H1 (cell line): Measurements from ENCODE around the gene CCR8. TPM values are rescaled to one million over a fixed set of nuclear protein-coding genes. Genes with fewer than 3 reads are reported as not detected.

ENCODE experiments used
- CTCF ChIA-PET: fragments of 300-600 bp; sonication (Branson Sonifier 250); formaldehyde crosslinking; loops from one replicate; lab custom pipeline; 2021; ENCODE audit not compliant: partially characterized antibody; lab: Charles Lee
- POLR2A ChIA-PET: fragments of 300-600 bp; sonication (Branson Sonifier 250); formaldehyde crosslinking; loops from one replicate; lab custom pipeline; 2021; ENCODE audit warnings: inconsistent platforms; ENCODE audit not compliant: partially characterized antibody; lab: Charles Lee
- DNase-seq, 2 experiments: peaks; one replicate each; pipeline versions ENCODE4 v3.0.0 to v3.0.0-alpha.2; 2010 to 2022; ENCODE audit warnings: low spot score in 2 of 2, low read depth in 1 of 2, mixed read lengths in 1 of 2
- FAIRE-seq: peaks from 2 replicates; lab custom pipeline; 2011; peaks lifted over from hg19 to GRCh38; lab: Jason Lieb, UNC
- H2AFZ ChIP-seq: 2 replicates; pipeline ENCODE4 v1.8.1; 2012; ENCODE audit warnings: low read length, inconsistent platforms
- H2AK5ac ChIP-seq: 2 replicates; pipeline ENCODE4 v1.6.1; 2013; ENCODE audit warnings: low read depth, low read length
- H2BK120ac ChIP-seq: replicated peaks from 2 replicates; pipeline ENCODE3; 2013; ENCODE audit warnings: low read depth, low read length, inconsistent platforms
- H2BK12ac ChIP-seq: 2 replicates; pipeline ENCODE4 v1.6.1; 2013; ENCODE audit warnings: low read depth, low read length
- H2BK15ac ChIP-seq: 2 replicates; pipeline ENCODE4 v1.6.1; 2013; ENCODE audit warnings: low read length
- H2BK20ac ChIP-seq: 2 replicates; pipeline ENCODE4 v1.6.1; 2013; ENCODE audit warnings: low read length
- H2BK5ac ChIP-seq: 2 replicates; pipeline ENCODE4 v1.6.1; 2013; ENCODE audit warnings: low read depth, low read length
- H3K14ac ChIP-seq: 2 replicates; pipeline ENCODE4 v1.6.1; 2013; ENCODE audit warnings: inconsistent platforms; ENCODE audit not compliant: insufficient read length
- H3K18ac ChIP-seq: 2 replicates; pipeline ENCODE4 v1.6.1; 2013; ENCODE audit warnings: low read length; ENCODE audit errors: extremely low read depth
- H3K23ac ChIP-seq: 2 replicates; pipeline ENCODE4 v1.6.1; 2013; ENCODE audit warnings: inconsistent platforms; ENCODE audit not compliant: insufficient read length
- H3K23me2 ChIP-seq: 2 replicates; pipeline ENCODE4 v1.6.1; 2013; ENCODE audit warnings: low read depth, low read length
- H3K27ac ChIP-seq: 2 replicates; pipeline ENCODE4 v1.6.1; 2011; ENCODE audit warnings: low read depth, low read length, inconsistent platforms
- H3K27me3 ChIP-seq, 4 experiments: replicated peaks in 1 of 4; 1 replicate in 1 of 4; 2 replicates in 3 of 4; pipeline versions ENCODE4 v1.6.1 to v1.8.1; 2011 to 2013; ENCODE audit warnings: low read length in 3 of 4, mild to moderate bottlenecking in 3 of 4, inconsistent platforms in 2 of 4, mixed read lengths in 2 of 4, moderate library complexity in 1 of 4; ENCODE audit not compliant: control insufficient read depth in 3 of 4, insufficient read depth in 3 of 4; ENCODE audit errors: extremely low read depth in 1 of 4
- H3K36me3 ChIP-seq, 4 experiments: 2 replicates each; pipeline versions ENCODE4 v1.6.1 to v1.8.1; 2011 to 2013; ENCODE audit warnings: mild to moderate bottlenecking in 4 of 4, low read length in 3 of 4, moderate library complexity in 2 of 4, control low read depth in 1 of 4, inconsistent platforms in 1 of 4; ENCODE audit not compliant: insufficient read depth in 4 of 4, control insufficient read depth in 2 of 4
- H3K4ac ChIP-seq: replicated peaks from 2 replicates; pipeline ENCODE3; 2013; ENCODE audit warnings: low read length, low read depth, mixed read lengths, inconsistent platforms; ENCODE audit not compliant: insufficient read length
- H3K4me1 ChIP-seq, 4 experiments: replicated peaks in 1 of 4; 1 replicate in 1 of 4; 2 replicates in 3 of 4; pipeline versions ENCODE4 v1.6.1 to v1.8.1; 2011 to 2013; ENCODE audit warnings: low read length in 3 of 4, inconsistent platforms in 2 of 4, mixed read lengths in 1 of 4; ENCODE audit not compliant: insufficient read depth in 4 of 4, control insufficient read depth in 3 of 4
- H3K4me2 ChIP-seq, 2 experiments: 2 replicates each; pipeline versions ENCODE4 v1.6.1 to v1.8.1; 2011 to 2013; ENCODE audit warnings: low read depth in 2 of 2, low read length in 2 of 2, control low read depth in 1 of 2, inconsistent platforms in 1 of 2, mild to moderate bottlenecking in 1 of 2; ENCODE audit not compliant: insufficient read depth in 1 of 2
- H3K4me3 ChIP-seq, 4 experiments: fragments of 200-600, 300-600 bp in 1 of 4; sonication (generic), shearing (Covaris generic), sonication (Bioruptor Twin) in 1 of 4; 2 replicates each; pipeline versions ENCODE4 v1.5.1 to v1.8.1; 2011 to 2016; ENCODE audit warnings: low read length in 4 of 4, low read depth in 3 of 4, control low read depth in 2 of 4, inconsistent platforms in 2 of 4, mild to moderate bottlenecking in 2 of 4, mixed read lengths in 1 of 4, moderate library complexity in 1 of 4; ENCODE audit not compliant: insufficient read depth in 2 of 4; ENCODE audit errors: extremely low read depth in 1 of 4
- H3K56ac ChIP-seq: replicated peaks from 2 replicates; pipeline ENCODE3; 2013; ENCODE audit warnings: low read depth, mild to moderate bottlenecking, mixed read lengths, low read length, inconsistent platforms; ENCODE audit not compliant: insufficient read length
- H3K79me1 ChIP-seq: 2 replicates; pipeline ENCODE4 v1.6.1; 2013; ENCODE audit warnings: low read depth, low read length, control low read depth
- H3K79me2 ChIP-seq, 2 experiments: 2 replicates each; pipeline versions ENCODE4 v1.6.1 to v1.8.1; 2012 to 2013; ENCODE audit warnings: low read length in 2 of 2, mild to moderate bottlenecking in 2 of 2, inconsistent platforms in 1 of 2; ENCODE audit not compliant: insufficient read depth in 2 of 2, control insufficient read depth in 1 of 2
- H3K9ac ChIP-seq, 4 experiments: replicated peaks in 1 of 4; 1 replicate in 1 of 4; 2 replicates in 3 of 4; pipeline versions ENCODE4 v1.6.1 to v1.8.1; 2011 to 2013; ENCODE audit warnings: low read depth in 3 of 4, low read length in 3 of 4, control low read depth in 2 of 4, mild to moderate bottlenecking in 2 of 4, moderate library complexity in 2 of 4, inconsistent platforms in 1 of 4; ENCODE audit errors: extremely low read depth in 1 of 4
- H3K9me3 ChIP-seq, 2 experiments: 2 replicates each; pipeline versions ENCODE4 v1.6.1 to v1.8.1; 2012 to 2013; ENCODE audit warnings: mild to moderate bottlenecking in 2 of 2, moderate library complexity in 2 of 2, control low read depth in 1 of 2, inconsistent platforms in 1 of 2, low read depth in 1 of 2, low read length in 1 of 2, mixed read lengths in 1 of 2; ENCODE audit not compliant: insufficient read depth in 2 of 2
- H4K20me1 ChIP-seq, 2 experiments: replicated peaks in 1 of 2; 2 replicates each; pipeline versions ENCODE3 to v1.8.1; 2011 to 2013; ENCODE audit warnings: inconsistent platforms in 2 of 2, low read length in 2 of 2, mild to moderate bottlenecking in 1 of 2; ENCODE audit not compliant: insufficient read depth in 2 of 2, control insufficient read depth in 1 of 2
- H4K5ac ChIP-seq: 2 replicates; pipeline ENCODE4 v1.6.1; 2013; ENCODE audit warnings: low read length, low read depth, mixed read lengths, inconsistent platforms; ENCODE audit not compliant: insufficient read length
- H4K8ac ChIP-seq: 2 replicates; pipeline ENCODE4 v1.8.0; 2013; ENCODE audit warnings: mild to moderate bottlenecking, moderate library complexity, low read length, inconsistent platforms; ENCODE audit not compliant: insufficient read depth; ENCODE audit errors: extremely low read depth
- H4K91ac ChIP-seq: replicated peaks from 2 replicates; pipeline ENCODE3; 2013; ENCODE audit warnings: low read length, mixed read lengths, inconsistent platforms; ENCODE audit not compliant: insufficient read length
- BRCA1 ChIP-seq: IDR thresholded peaks from 2 replicates; pipeline ENCODE4 v1.6.1; 2012; ENCODE audit warnings: low read depth, low read length, improper control_type of control experiment
- CHD2 ChIP-seq: IDR thresholded peaks from 2 replicates; pipeline ENCODE4 v1.6.1; 2012; ENCODE audit warnings: low read length, improper control_type of control experiment
- NRF1 ChIP-seq: IDR thresholded peaks from 2 replicates; pipeline ENCODE4 v1.6.1; 2011; ENCODE audit warnings: mild to moderate bottlenecking, low read depth, low read length, improper control_type of control experiment
- POLR2A ChIP-seq, 2 experiments: IDR thresholded peaks; 1 replicate in 1 of 2; 2 replicates in 1 of 2; pipeline ENCODE4 v1.6.1; 2011; ENCODE audit warnings: low read depth in 2 of 2, low read length in 2 of 2, mild to moderate bottlenecking in 2 of 2; ENCODE audit errors: control extremely low read depth in 1 of 2
- SP2 ChIP-seq: IDR thresholded peaks from 2 replicates; pipeline ENCODE4 v1.6.1; 2012; ENCODE audit warnings: mild to moderate bottlenecking, low read length, inconsistent platforms
- WGBS, 2 experiments: shearing (Covaris generic) in 1 of 2; methylation state at CpG; one replicate each; pipeline versions ENCODE4 v1.1.6 to v1.1.7; 2013 to 2015; ENCODE audit warnings: low lambda C conversion rate in 2 of 2, mixed read lengths in 2 of 2, inconsistent platforms in 1 of 2, low coverage in 1 of 2, missing lambda C conversion rate in 1 of 2; ENCODE audit not compliant: insufficient replicate concordance in 2 of 2, insufficient coverage in 1 of 2, insufficient read length in 1 of 2; ENCODE audit errors: extremely low coverage in 1 of 2, missing lambda C conversion rate in 1 of 2; 5-methylcytosine and 5-hydroxymethylcytosine counted together
- polyA plus RNA-seq, 7 experiments: library from polyadenylated mRNA; depleted of rRNA in 3 of 7; stranded (reverse) in 5 of 7; unstranded in 2 of 7; fragments of >200 nt in 5 of 7; fragments of 200-250 nt in 2 of 7; gene quantifications; 1 replicate in 5 of 7; 2 replicates in 1 of 7; 4 replicates in 1 of 7; pipeline versions ENCODE4 v1.2.1 to v1.2.3, GENCODE V29; 2011 to 2013; ENCODE audit warnings: missing spikeins in 2 of 7, mixed read lengths in 2 of 7
- total RNA-seq: library from RNA; stranded (reverse); fragmentation: NEBNext Ultra II Directional; extraction: Animal tissue kit (Norgen Biotek cat#: 25700); gene quantifications from 2 replicates; pipeline ENCODE4 v1.2.1, GENCODE V29; 2021

The CCR8 gene
- total and polyA plus RNA-seq, 2 of the 8 experiments (the other 6 are each of a cell fraction or from before 2014, with no cell fraction given) = 0.35 TPM; not detected in 1

DNA sequence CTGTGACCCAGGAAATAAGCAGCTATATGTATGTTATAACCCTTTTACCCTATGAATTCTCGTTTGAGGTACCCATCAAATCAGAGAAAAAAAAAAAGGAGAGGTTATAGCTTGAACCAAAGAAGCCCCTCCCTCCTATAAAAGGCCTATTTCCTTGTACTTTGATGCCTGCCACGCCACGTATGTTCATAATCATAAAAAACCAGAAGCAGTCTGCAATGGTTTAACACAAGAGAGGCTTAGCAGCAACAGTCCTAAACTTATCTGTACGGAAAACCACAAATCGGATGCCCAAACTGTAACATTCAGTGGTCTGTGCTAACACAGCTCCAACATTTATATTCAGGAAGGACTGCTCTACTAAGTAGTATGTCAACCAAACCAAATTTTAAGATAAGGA, 21.2 kb downstream of the CCR8 start:
- H3K56ac ChIP-seq = no peak overlapping the region
- H2BK120ac ChIP-seq = no peak overlapping the region
- no peaks in the 10 kb centered on the region for H4K20me1 ChIP-seq
- no peak overlapping the region for H3K4ac ChIP-seq
- no peaks in the 10 kb centered on the region for H3K27me3 ChIP-seq
- H4K8ac ChIP-seq = no peak overlapping the region
- DNase-seq = no peak
- H3K4me2 ChIP-seq = no peak overlapping the region
- H3K23me2 ChIP-seq = no peaks in the 10 kb centered on the region
- no peak overlapping the region for H3K18ac ChIP-seq
- no peak overlapping the region for H2AK5ac ChIP-seq
- H3K36me3 ChIP-seq = no peaks in the 10 kb centered on the region
- no peak overlapping the region for H2BK5ac ChIP-seq
- H3K4me1 ChIP-seq = peaks cover 0 to 4% (median 1%) of the 10 kb centered on the region in 4 experiments; a peak in 2 of 7 replicates
- FAIRE-seq = no peak
- ChIA-PET POLR2A (interaction anchor here (1.5 to 1.7 kb wide), 2 partner anchors 58 to 64 kb away, joined by 3 to 4 read pairs; no protein-coding TSS in a partner anchor), CTCF (interaction anchor here (1.2 kb wide), 1 partner anchor 59 kb away, joined by 3 read pairs; no protein-coding TSS in a partner anchor)
- H2BK12ac ChIP-seq = no peak overlapping the region
- no peak overlapping the region for H4K5ac ChIP-seq
- no peak overlapping the region for H3K14ac ChIP-seq
- no peak overlapping the region for H2BK20ac ChIP-seq
- H3K79me1 ChIP-seq = no peaks in the 10 kb centered on the region
- no peak for TF ChIP-seq POLR2A (IDR thresholded peaks at IDR 0.05; ENCODE audit: control extremely low read depth in 1 of 2, low read depth in 2 of 2, low read length in 2 of 2)
- no peak for TF ChIP-seq NRF1
- TF ChIP-seq SP2 = no peak
- no peak for TF ChIP-seq CHD2
- no peak for TF ChIP-seq BRCA1
- H4K91ac ChIP-seq = no peak overlapping the region
- no peak overlapping the region for H2AFZ ChIP-seq
- 93% methylated on average over 5 of the region's 5 CpGs; no CpG with 5 or more reads in 1 of the 2 experiments for WGBS, 2 experiments
- no peak overlapping the region for H3K9ac ChIP-seq
- no peak overlapping the region for H2BK15ac ChIP-seq
- H3K79me2 ChIP-seq = no peaks in the 10 kb centered on the region
- no peak overlapping the region for H3K27ac ChIP-seq
- H3K4me3 ChIP-seq = no peak overlapping the region
- H3K9me3 ChIP-seq = no peaks in the 10 kb centered on the region
- no peak overlapping the region for H3K23ac ChIP-seq
